Endothelial cell (in vitro differentiated cells): ENCODE measurements around the gene FLOT1. TPM values are rescaled to one million over a fixed set of nuclear protein-coding genes. Genes with fewer than 3 reads are reported as not detected.
A peak's percentile ranks its signal among the peaks of the same experiment; 100 is the strongest.

Experiments
- DNase-seq: peaks from one replicate; pipeline ENCODE4 v3.0.0; 2021; ENCODE audit warnings: low spot score
- H3K27ac Mint-ChIP-seq: one replicate; pipeline ENCODE4 v1.8.0; 2021; ENCODE audit warnings: mixed read lengths, inconsistent platforms; ENCODE audit not compliant: unreplicated experiment
- H3K27me3 Mint-ChIP-seq: one replicate; pipeline ENCODE4 v1.8.0; 2021; ENCODE audit warnings: mild to moderate bottlenecking, moderate library complexity, mixed read lengths, inconsistent platforms; ENCODE audit not compliant: unreplicated experiment
- H3K36me3 Mint-ChIP-seq: one replicate; pipeline ENCODE4 v1.8.0; 2021; ENCODE audit warnings: mild to moderate bottlenecking, low read depth, mixed read lengths, inconsistent platforms; ENCODE audit not compliant: unreplicated experiment
- H3K4me1 Mint-ChIP-seq: one replicate; pipeline ENCODE4 v1.8.0; 2021; ENCODE audit warnings: mild to moderate bottlenecking, mixed read lengths, inconsistent platforms; ENCODE audit not compliant: unreplicated experiment
- H3K4me3 Mint-ChIP-seq: one replicate; pipeline ENCODE4 v1.8.0; 2021; ENCODE audit warnings: mild to moderate bottlenecking, mixed read lengths, inconsistent platforms; ENCODE audit not compliant: unreplicated experiment
- H3K9me3 Mint-ChIP-seq: one replicate; pipeline ENCODE4 v1.8.0; 2021; ENCODE audit warnings: mixed read lengths, inconsistent platforms; ENCODE audit not compliant: unreplicated experiment
- total RNA-seq: library from RNA; stranded (reverse); fragmentation: NEBNext Ultra II Directional; extraction: Animal tissue kit (Norgen Biotek cat#: 25700); gene quantifications from one replicate; pipeline ENCODE4 v1.2.1, GENCODE V29; 2021; ENCODE audit not compliant: unreplicated experiment
- TF ChIP-seq, protein P1 (sequence below): fragments of 200-600 bp; sonication (generic); IDR thresholded peaks from one replicate; pipeline ENCODE4 v1.5.0; 2021; ENCODE audit warnings: antibody characterized with exemption; ENCODE audit not compliant: unreplicated experiment

Gene FLOT1
- total RNA-seq, 1 donor from 2014 or later, result 136 TPM

GRCh38 chr6:30709101-30709868, 33.2 kb downstream of the FLOT1 start:
- H3K9me3 Mint-ChIP-seq, result no peaks in the 10 kb centered on the region
- TF ChIP-seq, protein P1, sequence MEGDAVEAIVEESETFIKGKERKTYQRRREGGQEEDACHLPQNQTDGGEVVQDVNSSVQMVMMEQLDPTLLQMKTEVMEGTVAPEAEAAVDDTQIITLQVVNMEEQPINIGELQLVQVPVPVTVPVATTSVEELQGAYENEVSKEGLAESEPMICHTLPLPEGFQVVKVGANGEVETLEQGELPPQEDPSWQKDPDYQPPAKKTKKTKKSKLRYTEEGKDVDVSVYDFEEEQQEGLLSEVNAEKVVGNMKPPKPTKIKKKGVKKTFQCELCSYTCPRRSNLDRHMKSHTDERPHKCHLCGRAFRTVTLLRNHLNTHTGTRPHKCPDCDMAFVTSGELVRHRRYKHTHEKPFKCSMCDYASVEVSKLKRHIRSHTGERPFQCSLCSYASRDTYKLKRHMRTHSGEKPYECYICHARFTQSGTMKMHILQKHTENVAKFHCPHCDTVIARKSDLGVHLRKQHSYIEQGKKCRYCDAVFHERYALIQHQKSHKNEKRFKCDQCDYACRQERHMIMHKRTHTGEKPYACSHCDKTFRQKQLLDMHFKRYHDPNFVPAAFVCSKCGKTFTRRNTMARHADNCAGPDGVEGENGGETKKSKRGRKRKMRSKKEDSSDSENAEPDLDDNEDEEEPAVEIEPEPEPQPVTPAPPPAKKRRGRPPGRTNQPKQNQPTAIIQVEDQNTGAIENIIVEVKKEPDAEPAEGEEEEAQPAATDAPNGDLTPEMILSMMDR, result no peak
- peaks cover 60% of the 10 kb centered on the region for H3K36me3 Mint-ChIP-seq
- DNase-seq, result no peak
- peak overlapping the region; percentile 17 for H3K4me3 Mint-ChIP-seq
- no peak overlapping the region for H3K27ac Mint-ChIP-seq
- peaks cover 7% of the 10 kb centered on the region for H3K4me1 Mint-ChIP-seq
- H3K27me3 Mint-ChIP-seq, result peaks cover 4% of the 10 kb centered on the region

DNA sequence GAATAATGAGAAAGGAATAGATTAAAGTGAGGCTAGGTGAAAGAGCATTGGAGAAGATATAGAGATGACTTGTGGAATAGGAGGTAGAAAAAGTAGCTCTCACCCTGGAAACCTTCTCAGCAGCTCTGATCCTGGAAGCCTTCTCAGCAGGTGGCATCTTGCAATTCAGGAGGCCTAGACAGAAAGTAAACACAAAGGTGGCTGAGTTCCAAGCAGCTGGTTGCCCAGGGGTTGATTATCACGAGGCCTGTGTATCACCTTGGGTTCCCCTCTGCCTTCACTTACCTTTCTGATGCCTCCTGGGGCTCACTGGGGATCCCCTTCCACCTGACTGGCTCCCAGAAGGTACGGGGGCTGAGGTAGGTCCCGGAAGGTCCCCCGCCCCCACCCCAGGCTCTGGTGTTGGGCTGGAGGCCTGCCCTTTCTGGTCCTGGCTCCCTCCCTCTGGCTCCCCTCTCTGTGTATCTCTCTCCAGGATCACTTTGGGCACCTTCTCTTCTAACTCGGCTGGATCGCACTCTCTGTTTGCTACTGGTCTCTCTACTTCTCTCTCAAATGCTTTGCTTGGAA, 35.1 kb downstream of the FLOT1 start:
- peaks cover 7% of the 10 kb centered on the region for H3K4me1 Mint-ChIP-seq
- peak overlapping the region; percentile 34 for H3K27ac Mint-ChIP-seq
- no peaks in the 10 kb centered on the region for H3K9me3 Mint-ChIP-seq
- H3K27me3 Mint-ChIP-seq, result peaks cover 5% of the 10 kb centered on the region
- DNase-seq, result no peak
- H3K4me3 Mint-ChIP-seq, result peak overlapping the region; percentile 52
- peaks cover 63% of the 10 kb centered on the region for H3K36me3 Mint-ChIP-seq
- TF ChIP-seq, protein P1, result no peak

DNA sequence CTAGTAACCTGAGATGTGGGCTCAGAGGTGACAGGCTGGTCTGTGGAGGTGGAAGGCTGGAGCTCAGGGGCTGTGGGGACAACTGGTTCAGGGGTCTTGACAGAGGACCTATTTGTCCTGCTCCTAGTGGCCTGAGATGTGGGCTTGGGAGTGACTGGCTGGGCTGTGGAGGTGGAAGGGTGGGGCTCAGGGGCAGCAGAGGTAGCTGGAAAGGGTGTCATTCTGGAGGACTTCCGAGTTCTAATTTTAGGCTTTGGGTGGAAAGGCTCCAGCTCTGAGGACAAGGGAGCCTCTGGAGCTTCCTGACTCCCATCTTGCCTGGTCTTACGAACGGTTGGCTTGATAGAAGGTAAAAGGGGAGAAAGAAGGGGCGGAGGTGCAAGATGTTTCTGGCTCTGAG, 36.9 kb downstream of the FLOT1 start:
- Mint-ChIP-seq H3K36me3 (peaks cover 51% of the 10 kb centered on the region), H3K27ac (no peak overlapping the region), H3K4me1 (peaks cover 7% of the 10 kb centered on the region), H3K9me3 (no peaks in the 10 kb centered on the region), H3K4me3 (peak overlapping the region; percentile 33), H3K27me3 (peaks cover 7% of the 10 kb centered on the region)
- TF ChIP-seq, protein P1, result no peak
- DNase-seq, result no peak

- H3K27me3 Mint-ChIP-seq, result peaks cover 7% of the 10 kb centered on the region
- H3K4me1 Mint-ChIP-seq, result peaks cover 11% of the 10 kb centered on the region
- H3K36me3 Mint-ChIP-seq, result peaks cover 50% of the 10 kb centered on the region
- peak overlapping the region; percentile 71 for H3K4me3 Mint-ChIP-seq
- DNase-seq, result no peak
- H3K27ac Mint-ChIP-seq, result peak overlapping the region; percentile 48
- TF ChIP-seq, protein P1, result no peak
- no peaks in the 10 kb centered on the region for H3K9me3 Mint-ChIP-seq
These were observed 38.7 kb downstream of the FLOT1 start for GRCh38 chr6:30703821-30704220.

GRCh38 chr6:30703011-30703410, 39.5 kb downstream of the FLOT1 start:
- Mint-ChIP-seq H3K27me3 (peaks cover 7% of the 10 kb centered on the region), H3K9me3 (no peaks in the 10 kb centered on the region), H3K36me3 (peaks cover 46% of the 10 kb centered on the region), H3K27ac (no peak overlapping the region), H3K4me3 (peak overlapping the region; percentile 66), H3K4me1 (peaks cover 9% of the 10 kb centered on the region)
- DNase-seq, result no peak
- TF ChIP-seq, protein P1, result no peak
